Endometrial microvascular endothelial cells (primary cell): Measurements from ENCODE around the gene NCKIPSD. TPM values are rescaled to one million over a fixed set of nuclear protein-coding genes. Genes with fewer than 3 reads are reported as not detected.

ENCODE experiments used
- in situ Hi-C: cut with HindIII; loops from 2 replicates; pipeline ENCODE4 v1.10.0; 2017; ENCODE audit warnings: low sequenced_read_pairs, low pct_unique_long_range_greater_than_20kb; ENCODE audit errors: inconsistent ontology term
- total RNA-seq: library from RNA; depleted of rRNA; stranded (reverse); fragments of >200 nt; gene quantifications from one replicate; pipeline ENCODE4 v1.2.3, GENCODE V29; 2015; ENCODE audit errors: inconsistent ontology term

NCKIPSD gene
- total RNA-seq, 1 donor from 2014 or later = 16.7 TPM

DNA sequence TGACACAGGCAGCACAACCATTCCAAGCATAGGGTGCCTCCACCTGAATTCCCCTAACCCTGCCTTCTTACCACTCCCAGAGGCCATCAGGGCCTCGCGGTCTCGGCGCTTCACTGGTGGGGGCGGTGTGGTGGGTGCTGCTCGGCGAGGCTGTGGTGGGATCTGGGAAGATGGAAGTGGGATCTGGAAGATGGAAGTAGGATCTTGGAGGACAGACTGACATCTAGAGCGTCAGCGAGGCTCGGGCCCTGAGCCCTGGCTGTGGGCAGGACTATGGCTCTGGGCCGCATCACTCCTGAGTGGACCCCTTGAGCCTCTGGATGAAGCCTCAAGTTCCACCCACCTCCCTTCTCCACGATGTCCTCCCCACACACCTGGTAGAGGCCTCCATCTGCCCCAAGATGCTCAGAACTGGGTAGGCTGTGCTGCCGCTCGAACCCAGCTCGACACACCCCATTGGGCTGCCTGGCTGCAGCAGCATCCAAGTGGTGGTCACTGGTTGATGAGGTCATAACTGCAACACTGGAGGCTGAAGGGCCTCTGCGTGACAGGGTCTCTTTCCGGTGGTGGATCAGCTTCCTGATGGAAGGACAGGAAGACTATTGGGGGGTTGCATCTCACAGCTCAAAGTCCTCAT is 3.6 kb downstream of the NCKIPSD start:
- in situ Hi-C loops = no loop called here

DNA sequence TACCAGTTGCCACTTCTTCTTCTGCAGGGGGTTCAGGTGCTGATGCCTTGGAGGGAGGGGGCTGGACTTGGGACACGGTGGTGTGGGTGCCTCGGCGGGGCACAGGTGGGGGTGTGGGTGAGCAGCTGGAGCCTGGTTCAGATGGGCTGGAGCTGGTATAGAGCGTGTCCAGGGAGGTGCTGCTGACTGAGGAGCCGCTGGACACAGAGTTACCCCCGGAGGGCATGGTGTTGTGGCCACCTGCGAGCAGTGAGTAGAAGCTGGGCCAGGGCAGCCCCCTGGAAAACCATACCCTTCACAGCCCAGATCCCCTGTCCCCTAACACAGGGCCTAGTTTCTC is 4.2 kb downstream of the NCKIPSD start:
- in situ Hi-C loops = no loop called here

DNA sequence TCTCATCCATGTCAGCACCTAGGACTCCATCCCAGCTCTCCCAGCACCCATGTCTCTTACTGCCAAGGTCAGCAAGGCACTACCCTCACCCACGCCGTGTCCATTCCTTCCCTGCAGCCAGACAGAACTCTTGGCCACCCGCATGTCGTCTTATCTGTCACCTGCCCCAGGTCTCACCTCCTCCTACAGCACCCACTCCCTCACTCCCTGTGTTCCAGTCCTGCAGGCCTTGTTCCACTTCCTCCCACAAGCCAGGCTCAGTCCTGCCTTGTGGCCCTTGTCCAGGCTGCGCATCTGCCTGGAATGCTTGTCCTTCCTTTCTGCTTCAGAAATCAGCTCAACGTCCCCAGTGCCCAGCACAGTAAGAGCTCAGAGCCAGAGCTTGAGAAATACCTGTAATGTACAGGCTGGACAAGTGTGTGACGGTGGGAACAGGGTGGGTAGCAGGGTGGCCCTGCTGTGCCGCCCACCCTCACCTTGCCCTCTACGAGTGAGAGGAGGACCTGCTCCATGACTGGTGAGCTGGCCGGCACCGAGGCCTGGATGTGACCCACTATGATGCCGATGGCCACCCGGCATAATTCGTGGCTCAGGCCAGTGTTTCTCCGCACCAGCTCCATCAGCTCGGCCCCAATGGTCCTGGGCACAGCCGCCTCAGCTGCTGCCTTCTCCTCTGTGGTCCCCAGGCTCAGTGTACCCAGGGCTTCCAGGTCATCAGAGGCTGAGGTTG is 4.7 kb downstream of the NCKIPSD start:
- in situ Hi-C loops = no loop called here

DNA sequence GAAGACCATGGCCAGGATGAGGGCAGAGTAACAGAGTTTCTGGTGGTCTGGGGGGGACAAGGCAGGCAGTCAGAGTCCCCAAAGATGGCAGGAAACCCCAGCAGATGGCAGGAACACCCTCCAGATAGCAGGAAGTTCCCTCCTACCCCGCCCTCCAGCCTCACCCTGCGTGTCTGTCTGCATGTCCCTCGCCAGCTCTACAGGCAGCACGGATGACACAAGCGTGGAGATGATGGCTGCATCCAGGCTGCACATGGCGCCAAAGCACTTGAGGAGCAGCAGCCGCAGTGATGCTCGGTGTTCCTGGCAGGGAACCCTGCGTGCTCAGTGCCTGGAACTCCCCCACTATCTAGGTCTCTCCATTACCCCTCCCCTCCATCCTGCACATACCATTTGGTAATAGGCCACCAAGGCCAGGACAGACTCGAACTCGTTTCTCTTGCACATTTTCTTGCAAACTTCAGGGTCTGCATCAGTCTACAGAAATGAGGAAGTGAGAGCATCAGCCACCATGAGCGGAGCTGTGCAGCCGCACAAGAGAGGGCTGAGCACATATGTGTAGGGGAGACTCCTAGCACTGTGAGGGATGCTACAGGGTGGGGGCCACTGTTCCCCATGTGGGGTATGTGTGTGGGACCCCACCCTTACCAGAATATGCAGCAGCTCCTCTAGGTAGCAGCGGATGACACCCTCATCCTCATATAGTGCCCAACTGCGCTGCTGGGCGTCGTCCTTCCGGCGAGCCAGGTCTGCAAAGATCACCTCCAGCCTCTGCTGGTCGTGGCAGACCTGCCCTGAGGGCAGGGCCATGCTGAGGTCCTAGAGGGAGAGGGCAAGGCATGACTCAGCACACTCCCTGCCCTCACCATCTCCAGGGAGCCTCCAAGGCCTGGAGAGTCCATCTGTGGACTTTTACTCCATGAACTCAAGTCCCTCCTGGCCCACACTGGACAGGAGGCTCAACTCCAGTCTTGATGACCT is 6.0 kb downstream of the NCKIPSD start:
- in situ Hi-C loops = no loop called here

DNA sequence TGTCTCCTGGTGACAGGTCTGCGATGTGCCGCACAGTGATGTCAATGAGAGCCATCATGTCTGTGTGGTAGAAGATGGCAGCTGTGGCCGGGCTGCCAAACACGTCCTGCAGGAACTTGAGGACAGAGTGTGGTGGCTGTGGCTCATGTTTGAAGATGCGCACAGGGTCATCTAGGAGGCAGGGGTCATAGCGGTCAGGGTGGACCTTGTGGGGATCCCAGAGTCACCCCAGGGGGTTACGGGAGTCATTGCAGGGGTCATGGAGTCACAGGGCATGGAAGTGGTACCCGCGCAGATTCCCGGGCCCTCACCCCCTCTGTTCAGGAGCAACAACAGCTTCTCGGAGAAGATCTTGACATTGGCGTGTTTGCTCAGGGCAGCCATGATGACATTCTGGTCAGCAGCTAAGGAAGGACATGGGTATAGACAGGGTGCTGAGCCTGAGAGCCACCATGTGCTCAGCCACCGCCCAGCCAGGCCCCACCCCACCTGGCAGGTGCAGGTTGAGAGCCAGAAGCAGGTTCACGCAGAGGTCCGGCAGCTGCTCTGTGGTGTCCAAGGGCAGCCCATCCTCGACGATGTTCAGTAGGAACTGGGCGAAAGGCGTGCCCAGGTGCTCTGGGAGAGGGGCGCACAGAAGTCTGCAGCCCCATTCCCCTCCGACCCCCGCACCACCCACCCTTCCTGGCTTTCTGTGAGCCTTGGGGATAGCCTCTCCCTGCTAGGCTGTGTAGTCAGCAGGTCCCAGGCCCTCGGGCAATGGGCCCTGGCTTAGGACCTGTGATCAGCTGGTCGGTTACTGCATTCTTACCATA is 6.9 kb downstream of the NCKIPSD start:
- in situ Hi-C loops = no loop called here

DNA sequence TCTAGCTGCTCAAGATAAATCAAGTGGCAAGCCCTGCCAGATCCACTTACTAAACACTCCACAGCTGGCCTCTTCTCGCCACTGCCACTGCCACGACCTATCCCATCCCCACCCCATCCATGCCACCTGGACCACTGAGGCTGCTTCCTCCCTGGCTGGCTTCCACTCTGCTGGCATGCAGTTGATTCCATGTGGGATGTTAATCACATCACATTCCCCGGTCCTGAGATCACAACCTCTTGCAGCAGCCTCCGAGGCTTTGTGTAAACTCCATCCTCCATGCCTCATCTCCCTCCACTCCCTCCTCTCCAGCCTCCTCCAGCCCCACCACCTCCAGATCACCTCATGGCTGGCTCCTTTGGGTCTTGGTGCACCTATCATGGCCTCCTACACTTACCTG is 7.7 kb downstream of the NCKIPSD start:
- in situ Hi-C loops = no loop called here

DNA sequence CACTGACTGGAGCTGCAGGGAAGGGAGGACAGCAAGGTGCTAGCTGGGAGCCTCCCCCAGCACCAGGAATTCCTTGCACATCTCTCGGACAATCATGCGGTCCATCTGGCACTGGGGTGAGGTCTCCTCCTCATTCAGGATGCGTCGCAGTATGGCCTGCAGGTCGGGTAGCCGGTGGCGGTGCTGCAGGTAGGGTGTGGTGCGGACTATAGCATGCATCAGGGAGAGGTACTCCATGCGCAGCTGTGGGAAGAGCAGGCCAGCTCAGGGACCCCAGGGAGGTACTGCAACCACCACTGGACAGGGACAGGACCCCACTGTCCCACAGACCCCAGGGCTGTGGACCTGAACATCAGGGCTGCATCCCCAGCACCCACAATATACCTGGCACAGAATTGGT is 11.2 kb downstream of the NCKIPSD start:
- in situ Hi-C loops = no loop called here

DNA sequence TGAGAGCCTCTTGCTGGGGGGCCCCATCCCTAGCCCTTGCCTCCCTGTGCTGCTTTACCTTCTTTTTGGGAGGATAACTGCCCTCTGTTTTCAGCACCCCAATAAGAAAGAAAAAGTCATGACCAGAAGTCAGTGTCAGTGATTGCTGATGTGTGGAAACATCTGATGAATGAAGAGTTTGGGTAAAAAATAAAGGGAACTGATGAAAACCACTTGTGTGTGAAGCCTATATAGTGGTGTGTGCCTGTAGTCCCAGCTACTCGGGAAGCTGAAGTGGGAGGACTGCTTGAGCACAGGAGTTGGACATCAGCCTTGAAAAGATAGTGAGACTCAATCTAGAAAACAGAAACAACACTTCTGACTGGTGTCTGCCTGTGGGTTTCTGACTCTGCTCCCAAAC is 13.2 kb downstream of the NCKIPSD start:
- in situ Hi-C loops = no loop called here

DNA sequence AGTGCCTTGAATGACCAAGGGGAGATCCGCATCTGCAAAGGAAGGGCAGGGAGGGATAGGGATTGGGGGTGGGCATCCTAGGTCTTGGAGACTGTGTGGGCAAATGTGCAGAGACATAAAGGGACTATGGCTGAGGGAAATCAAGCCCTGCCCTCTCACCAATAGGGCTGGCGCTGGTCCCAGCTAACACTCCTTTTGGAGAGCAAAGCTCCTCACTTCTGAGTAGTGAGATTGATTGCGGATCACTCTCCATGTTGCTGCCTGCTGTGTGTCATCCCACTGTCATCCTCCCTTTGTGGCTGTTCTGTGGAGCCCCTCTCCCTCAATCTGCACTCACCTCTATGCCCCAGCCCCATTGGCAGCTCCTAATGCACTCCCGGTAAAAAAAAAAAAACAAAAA is 20.8 kb downstream of the NCKIPSD start:
- in situ Hi-C loops = no loop called here

DNA sequence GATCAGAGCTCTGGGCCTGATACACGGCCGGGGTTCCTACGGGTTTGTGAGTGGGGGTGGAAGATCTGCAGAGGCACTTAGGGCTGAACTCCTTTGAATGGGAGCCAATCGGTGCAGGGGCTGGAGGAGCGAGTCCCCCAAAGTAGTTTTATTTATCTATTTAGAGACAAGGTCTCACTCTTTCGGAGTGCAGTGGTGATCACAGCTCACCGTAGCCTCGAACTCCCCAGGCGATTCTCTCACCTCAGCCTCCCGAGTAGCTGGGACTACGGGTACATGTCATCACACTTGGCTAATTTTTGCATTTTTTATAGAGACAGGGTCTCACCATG is 21.4 kb downstream of the NCKIPSD start:
- in situ Hi-C loops = no loop called here

DNA sequence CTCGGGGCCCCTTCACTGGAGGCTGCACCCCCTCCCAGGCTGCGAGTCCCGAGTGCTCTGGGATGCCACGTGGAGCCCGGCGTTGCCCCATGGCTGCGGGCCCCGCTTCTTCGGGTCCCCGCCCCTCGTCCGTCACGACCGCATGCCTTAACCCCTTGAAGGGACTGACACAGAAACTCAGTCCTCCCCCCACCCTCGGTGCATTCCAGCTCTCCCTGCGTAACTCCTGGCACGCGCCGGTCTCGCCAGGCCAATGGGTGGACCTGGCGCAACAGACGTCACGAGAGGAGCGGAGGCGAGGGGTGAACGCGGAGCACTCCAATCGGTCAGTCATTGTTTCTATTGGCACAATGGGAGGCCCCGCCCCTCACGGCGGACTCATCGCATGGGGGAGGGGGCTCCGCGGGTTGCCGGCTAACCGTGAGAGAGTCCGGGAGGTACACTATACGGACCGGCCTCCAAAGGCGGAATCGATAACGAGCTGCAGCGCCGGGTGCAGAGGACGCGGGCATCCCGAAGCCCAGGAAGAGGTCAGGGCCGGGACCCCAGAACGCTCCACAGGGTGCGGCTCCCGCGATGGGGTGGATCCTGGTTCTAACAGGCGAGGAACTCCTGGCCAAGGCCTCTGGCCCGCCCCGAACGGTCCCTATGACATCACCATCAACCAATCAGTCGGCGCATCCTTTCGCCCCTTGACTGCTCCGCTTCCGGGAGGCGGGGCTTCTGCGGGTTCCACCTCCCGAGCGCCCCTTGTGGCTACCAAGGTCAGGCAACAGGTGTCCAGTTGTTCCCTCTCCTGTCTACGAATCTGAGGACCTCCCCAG is 22.0 kb downstream of the NCKIPSD start:
- in situ Hi-C loops = no loop called here

DNA sequence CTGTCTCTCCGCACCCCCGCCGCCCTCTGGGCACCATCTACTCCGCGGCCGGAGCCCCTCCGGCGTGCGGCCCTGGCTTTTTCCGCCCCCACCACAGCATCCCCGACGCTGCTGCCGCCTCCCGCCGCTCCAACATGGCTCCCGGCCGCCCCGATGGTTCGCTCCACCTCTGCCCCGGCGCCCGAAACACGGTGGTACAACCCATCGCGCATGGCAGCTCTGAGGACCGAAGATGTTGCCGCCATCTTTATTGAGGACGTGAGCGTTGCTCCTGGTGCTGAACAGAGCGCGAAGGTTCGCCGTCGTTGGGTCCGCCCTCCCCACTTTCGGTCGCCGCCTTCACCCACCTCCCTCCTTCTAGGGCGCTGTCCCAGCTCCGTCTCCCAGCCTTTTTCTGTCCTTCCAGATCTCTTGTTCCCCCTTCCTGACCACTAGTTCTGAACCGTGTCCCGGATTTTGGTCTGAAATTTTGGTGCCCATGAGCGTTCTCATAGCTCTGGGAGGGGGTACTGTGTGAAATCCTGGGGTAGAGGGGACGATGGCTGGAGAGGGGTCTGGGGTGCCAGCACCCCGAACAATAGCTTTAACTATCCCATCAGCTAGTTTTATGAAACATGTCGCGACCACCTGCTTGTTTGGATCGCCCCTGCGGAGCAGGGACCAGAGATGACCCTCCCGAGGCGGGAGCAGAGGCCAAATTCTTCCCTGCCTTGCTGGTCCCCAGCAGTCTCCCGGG is 22.8 kb downstream of the NCKIPSD start, which contains the start of gene CELSR3:
TSS of gene CELSR3 (minus strand) at position 134 of the 736 bp plus-strand sequence. CDS start 252 bp downstream, outside the sequence.
- in situ Hi-C loops = no loop called here

DNA sequence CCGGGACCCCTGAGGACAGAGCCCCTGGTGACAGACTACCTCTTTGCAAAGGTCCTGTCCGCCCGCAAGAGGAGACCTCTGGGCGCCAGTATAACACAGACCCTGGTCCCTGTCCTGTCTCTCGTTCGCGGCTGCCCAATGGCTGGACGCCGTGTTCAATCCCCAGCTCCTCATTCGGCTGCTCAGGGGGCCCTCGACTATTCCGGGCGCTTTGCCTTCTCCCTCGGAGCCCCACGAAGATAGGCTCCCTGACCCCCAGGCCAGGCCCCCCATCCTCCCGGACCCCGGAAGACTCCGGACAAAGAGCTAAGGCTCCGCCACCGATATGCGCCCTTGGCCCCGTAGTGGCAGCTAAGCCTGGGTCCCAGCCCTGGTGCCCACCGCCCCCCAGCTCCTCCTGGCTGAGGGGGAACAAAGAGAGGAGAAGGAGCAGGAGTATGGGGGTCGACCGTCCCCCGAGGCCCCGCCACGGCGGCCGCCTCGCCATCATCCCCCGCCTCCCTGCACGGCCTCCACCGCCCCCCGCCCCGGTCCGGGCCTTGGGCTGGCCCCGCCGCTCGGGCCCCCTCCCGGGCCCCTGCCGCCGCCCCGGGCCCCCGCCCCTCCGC is 23.5 kb downstream of the NCKIPSD start:
- in situ Hi-C loops = no loop called here

DNA sequence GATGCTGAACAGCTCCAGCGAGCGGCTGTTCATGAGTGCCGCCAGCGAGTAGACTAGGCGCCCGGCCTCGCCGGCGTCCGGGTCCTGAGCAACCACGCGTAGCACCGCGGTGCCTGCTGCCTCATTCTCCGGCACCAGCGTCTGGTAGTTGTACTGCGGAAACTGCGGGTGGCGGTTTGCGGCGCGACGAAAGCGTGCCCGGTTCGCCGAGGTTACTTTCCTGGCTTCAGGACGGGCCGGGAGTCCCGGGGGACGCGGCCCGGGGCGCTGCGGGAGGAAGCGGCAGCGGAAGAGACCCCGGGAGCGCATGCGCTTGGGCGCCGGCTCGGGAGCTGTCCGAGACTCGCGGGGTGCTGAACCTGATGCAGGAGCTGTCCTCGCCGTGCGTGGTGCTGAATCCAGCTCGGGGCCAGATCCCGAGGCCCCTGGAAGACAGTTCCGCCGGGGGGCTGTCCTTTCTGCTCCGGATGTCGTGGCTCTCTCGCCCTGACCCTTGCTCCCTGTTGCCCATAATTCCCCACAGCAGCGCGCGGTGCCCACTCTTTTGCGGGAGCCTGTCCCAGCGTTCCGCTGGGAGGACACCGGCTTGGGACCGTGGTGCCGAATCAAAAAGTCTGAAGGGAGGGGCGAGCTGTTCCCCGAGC is 24.1 kb downstream of the NCKIPSD start:
- in situ Hi-C loops = no loop called here

DNA sequence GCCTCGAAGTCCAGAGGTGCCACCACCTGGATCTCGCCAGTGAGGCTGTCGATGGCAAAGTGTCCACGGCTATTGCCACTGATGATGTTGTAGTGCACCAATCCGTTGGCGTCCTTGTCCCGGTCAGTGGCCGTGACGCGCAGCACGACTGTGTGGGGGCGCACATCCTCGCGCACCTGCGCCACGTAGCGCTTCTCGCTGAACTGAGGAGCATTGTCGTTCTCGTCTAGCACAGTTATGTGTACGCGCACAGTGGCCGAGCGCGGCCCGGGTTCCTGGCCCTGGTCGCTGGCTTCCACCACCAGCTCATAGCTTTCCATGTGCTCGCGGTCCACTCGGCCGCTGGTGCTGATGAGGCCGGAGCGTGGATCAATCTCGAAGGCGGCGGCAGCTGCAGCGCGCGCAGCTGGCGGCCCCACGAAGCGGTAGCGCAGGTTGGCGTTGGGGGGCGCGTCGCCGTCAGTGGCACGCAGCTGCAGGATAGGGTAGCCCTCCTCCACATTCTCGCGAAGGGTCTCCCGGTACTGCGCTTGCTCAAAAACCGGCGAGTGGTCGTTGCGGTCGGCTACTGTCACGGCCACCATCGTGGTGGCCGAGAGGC is 24.8 kb downstream of the NCKIPSD start:
- in situ Hi-C loops = no loop called here

DNA sequence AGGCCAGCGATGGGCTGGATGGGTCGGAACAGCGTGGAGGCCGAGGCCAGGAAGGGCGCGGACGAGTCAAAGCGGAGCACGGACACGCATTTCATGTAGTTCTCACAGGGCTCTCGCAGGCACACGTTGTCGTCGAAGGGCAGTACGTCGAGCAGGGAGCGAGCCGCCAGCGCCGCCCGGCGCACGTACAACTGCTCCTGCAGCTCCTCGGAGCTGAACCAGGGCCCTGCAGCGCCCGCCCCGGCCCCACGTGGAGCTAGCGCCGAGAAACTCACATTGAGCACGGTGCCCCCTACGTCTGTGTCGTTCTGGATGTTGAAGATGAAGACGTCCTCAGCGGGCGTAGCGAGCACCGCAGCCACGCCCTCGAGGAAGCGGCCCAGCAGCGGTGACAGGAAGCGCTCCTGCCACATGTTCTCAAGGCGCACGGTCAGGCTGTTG is 28.9 kb downstream of the NCKIPSD start:
- in situ Hi-C loops = no loop called here
